Endothelial cell of umbilical vein (primary cell): ENCODE measurements around the gene MOB3B. TPM values are rescaled to one million over a fixed set of nuclear protein-coding genes. Genes with fewer than 3 reads are reported as not detected.

Experiments used
- BruUV-seq: library from RNA; stranded (reverse); fragments of 400-500 nt; replicated peaks from 2 replicates; lab custom pipeline; 2021; lab: Mats Ljungman, UMichigan
- CTCF ChIA-PET: fragments of 300-600, 350-600 bp; sonication (Branson Sonifier 250); formaldehyde crosslinking; loops from one replicate; lab custom pipeline; 2021; ENCODE audit warnings: antibody characterized with exemption, inconsistent platforms; lab: Charles Lee
- POLR2A ChIA-PET: fragments of 300-600, 350-600 bp; sonication (Branson Sonifier 250); formaldehyde crosslinking; loops from one replicate; lab custom pipeline; 2021; ENCODE audit warnings: antibody characterized with exemption, inconsistent platforms; lab: Charles Lee
- DNase-seq: peaks from one replicate; pipeline ENCODE4 v3.0.0-alpha.2; 2011; ENCODE audit warnings: low read depth, low spot score
- FAIRE-seq: peaks from 2 replicates; lab custom pipeline; 2011; peaks lifted over from hg19 to GRCh38; lab: Jason Lieb, UNC
- H2AFZ ChIP-seq: 2 replicates; pipeline ENCODE4 v1.6.0; 2012; ENCODE audit warnings: low read depth, low read length, control low read depth, inconsistent platforms
- H3K27ac ChIP-seq: 2 replicates; pipeline ENCODE4 v1.5.1; 2011; ENCODE audit warnings: low read depth, mild to moderate bottlenecking, control low read depth, low read length, moderate library complexity; ENCODE audit not compliant: insufficient read depth
- H3K27me3 ChIP-seq, 2 experiments: 2 replicates each; pipeline versions ENCODE4 v1.6.0 to v1.6.1; 2011; ENCODE audit warnings: low read length in 2 of 2, mixed read lengths in 1 of 2; ENCODE audit not compliant: control insufficient read depth in 2 of 2, insufficient read depth in 2 of 2
- H3K36me3 ChIP-seq, 2 experiments: 2 replicates in 1 of 2; 3 replicates in 1 of 2; pipeline ENCODE4 v1.5.1; 2011; ENCODE audit warnings: low read length in 2 of 2, mild to moderate bottlenecking in 1 of 2, moderate library complexity in 1 of 2; ENCODE audit not compliant: control insufficient read depth in 2 of 2, insufficient read depth in 2 of 2; ENCODE audit errors: extremely low read depth in 1 of 2
- H3K4me1 ChIP-seq: 3 replicates; pipeline ENCODE4 v1.5.1; 2011; ENCODE audit warnings: mild to moderate bottlenecking, low read length; ENCODE audit not compliant: control insufficient read depth, insufficient read depth; ENCODE audit errors: extremely low read depth
- H3K4me2 ChIP-seq: 2 replicates; pipeline ENCODE4 v1.6.1; 2011; ENCODE audit warnings: low read length, control low read depth, mixed read lengths; ENCODE audit not compliant: insufficient read depth
- H3K4me3 ChIP-seq, 3 experiments: fragments of 200-600 bp in 1 of 3; sonication (generic), shearing (Covaris generic) in 1 of 3; replicated peaks in 1 of 3; 2 replicates each; pipeline ENCODE4 v1.5.1; 2011 to 2016; ENCODE audit warnings: control low read depth in 3 of 3, low read length in 3 of 3, mild to moderate bottlenecking in 2 of 3, inconsistent platforms in 1 of 3, low read depth in 1 of 3, moderate library complexity in 1 of 3; ENCODE audit not compliant: insufficient read depth in 1 of 3
- H3K79me2 ChIP-seq: 2 replicates; pipeline ENCODE4 v1.6.0; 2012; ENCODE audit warnings: low read length, inconsistent platforms; ENCODE audit not compliant: control insufficient read depth, insufficient read depth
- H3K9ac ChIP-seq: replicated peaks from 2 replicates; pipeline ENCODE3; 2011; ENCODE audit warnings: low read length, control low read depth; ENCODE audit not compliant: insufficient read depth; ENCODE audit errors: extremely low read depth
- H3K9me1 ChIP-seq: replicated peaks from 3 replicates; pipeline ENCODE4 v1.6.0; 2011; ENCODE audit warnings: mild to moderate bottlenecking, low read length; ENCODE audit not compliant: control insufficient read depth, insufficient read depth; ENCODE audit errors: extremely low read depth
- H3K9me3 ChIP-seq: replicated peaks from 2 replicates; pipeline ENCODE4 v1.5.1; 2012; ENCODE audit warnings: low read length, inconsistent platforms; ENCODE audit not compliant: control insufficient read depth, insufficient read depth
- H4K20me1 ChIP-seq: replicated peaks from 2 replicates; pipeline ENCODE3; 2011; ENCODE audit warnings: mild to moderate bottlenecking, low read length; ENCODE audit not compliant: control insufficient read depth, insufficient read depth; ENCODE audit errors: extremely low read depth
- EZH2 ChIP-seq: IDR thresholded peaks from 2 replicates; pipeline ENCODE4 v1.6.1; 2012; ENCODE audit warnings: borderline replicate concordance, low read depth, mild to moderate bottlenecking, moderate library complexity, low read length, inconsistent platforms; ENCODE audit not compliant: severe bottlenecking
- FOS ChIP-seq: IDR thresholded peaks from 2 replicates; pipeline ENCODE4 v1.6.1; 2011; ENCODE audit warnings: mild to moderate bottlenecking, low read length, moderate library complexity, borderline replicate concordance; ENCODE audit not compliant: insufficient read depth
- JUN ChIP-seq: IDR thresholded peaks from 2 replicates; pipeline ENCODE4 v1.6.1; 2011; ENCODE audit warnings: borderline replicate concordance, low read depth; ENCODE audit not compliant: insufficient read length, insufficient read depth
- MYC ChIP-seq: IDR thresholded peaks from one replicate; pipeline ENCODE4 v1.6.1; 2011; ENCODE audit warnings: mild to moderate bottlenecking, low read depth, low read length
- POLR2A ChIP-seq: IDR thresholded peaks from 2 replicates; pipeline ENCODE4 v1.6.1; 2012; ENCODE audit warnings: low read depth, mild to moderate bottlenecking, control low read depth, low read length
- POLR2AphosphoS5 ChIP-seq: IDR thresholded peaks from 2 replicates; pipeline ENCODE4 v1.6.1; 2012; ENCODE audit warnings: low read depth, mild to moderate bottlenecking, control low read depth, low read length, moderate library complexity; ENCODE audit not compliant: insufficient read depth
- dilution Hi-C: fragments of 300-500 bp; cut with MboI; formaldehyde crosslinking; loops from one replicate; pipeline ENCODE4 v1.15.0; 2019; ENCODE audit warnings: low sequenced_read_pairs; ENCODE audit not compliant: extremely low pct_ligation_motif_present
- intact Hi-C: fragments of 100-400 bp; cut with micrococcal nuclease; formaldehyde crosslinking; loops from one replicate; pipeline ENCODE4 v1.10.0; 2022
- polyA plus RNA-seq, 4 experiments: library from polyadenylated mRNA; depleted of rRNA in 3 of 4; stranded (reverse) in 3 of 4; unstranded in 1 of 4; fragments of >200 nt; gene quantifications; 2 replicates each; pipeline versions ENCODE4 v1.2.1 to v1.2.3, GENCODE V29; 2011 to 2012; ENCODE audit warnings: missing spikeins in 1 of 4
- total RNA-seq: library from RNA; stranded (reverse); gene quantifications from 2 replicates; pipeline ENCODE4 v1.2.3, GENCODE V29; 2021
- TF ChIP-seq, protein P1 (sequence below): IDR thresholded peaks from 2 replicates; pipeline ENCODE4 v1.6.1; 2011; ENCODE audit not compliant: insufficient read depth, insufficient read length
- TF ChIP-seq, protein P2 (sequence below), 2 donors: IDR thresholded peaks; 1 replicate in 1 of 2; 2 replicates in 1 of 2; pipeline ENCODE4 v1.5.1; 2011; ENCODE audit warnings: low read length in 2 of 2, mild to moderate bottlenecking in 2 of 2, moderate library complexity in 2 of 2, control low read depth in 1 of 2, inconsistent platforms in 1 of 2, low read depth in 1 of 2; ENCODE audit not compliant: insufficient read depth in 1 of 2; ENCODE audit errors: extremely low read depth in 1 of 2

The MOB3B gene
- total and polyA plus RNA-seq, 2 donors (not counting 3 experiments of a cell fraction or from before 2014, with no cell fraction given): 0.03 TPM; not detected in 1

DNA sequence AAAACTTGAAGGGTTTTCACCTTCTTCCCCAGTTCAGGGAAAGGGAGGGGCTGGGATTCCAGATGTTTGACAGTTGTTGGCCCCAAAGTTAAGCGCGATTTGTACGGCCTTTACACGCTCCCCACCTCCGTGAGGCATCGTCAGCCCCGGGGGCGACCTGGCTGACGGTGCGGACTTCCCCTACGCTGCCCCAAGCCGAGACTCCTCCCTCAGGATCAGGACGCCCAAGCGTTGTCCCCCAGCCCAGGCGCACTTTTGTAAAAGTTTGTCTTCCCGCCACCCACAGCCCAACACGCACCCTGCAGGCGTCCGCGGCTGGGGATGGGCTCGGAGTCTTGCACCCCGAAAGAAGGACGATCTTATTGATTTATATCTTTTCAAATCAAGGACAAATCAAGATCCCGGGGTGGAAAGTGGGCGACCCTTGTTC is 713 bp downstream of the MOB3B start:
- TF ChIP-seq EZH2 (peak; percentile 69), MYC (no peak), POLR2A (no peak), JUN (no peak)
- TF ChIP-seq, protein P1, sequence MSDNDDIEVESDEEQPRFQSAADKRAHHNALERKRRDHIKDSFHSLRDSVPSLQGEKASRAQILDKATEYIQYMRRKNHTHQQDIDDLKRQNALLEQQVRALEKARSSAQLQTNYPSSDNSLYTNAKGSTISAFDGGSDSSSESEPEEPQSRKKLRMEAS: no peak
- Histone ChIP-seq H2AFZ (peak overlapping the region; percentile 32), H4K20me1 (no peaks in the 10 kb centered on the region), H3K79me2 (no peaks in the 10 kb centered on the region), H3K36me3 (no peaks in the 10 kb centered on the region), H3K9me3 (no peaks in the 10 kb centered on the region), H3K9ac (peak overlapping the region; percentile 19), H3K27ac (no peak overlapping the region), H3K27me3 (peaks cover 19 to 36% of the 10 kb centered on the region in 2 experiments), H3K4me3 (peak overlapping the region; percentile 32 to 44 (median 32)), H3K4me2 (peak overlapping the region; percentile 83), H3K4me1 (peaks cover 9% of the 10 kb centered on the region), H3K9me1 (no peaks in the 10 kb centered on the region)
- no TSS peak for BruUV-seq
- ChIA-PET CTCF (interaction anchor here (0.7 to 4.6 kb wide), 16 partner anchors 10 to 220 kb away, joined by 3 to 114 read pairs (median 4); no protein-coding TSS in a partner anchor), POLR2A (no interaction called here)
- DNase-seq (peak; percentile 10), FAIRE-seq (no peak)
- intact Hi-C loops (loop anchor here (1.0 kb wide), 3 partner anchors 19 to 196 kb away; no protein-coding TSS in a partner anchor), dilution Hi-C loops (no loop called here)

DNA sequence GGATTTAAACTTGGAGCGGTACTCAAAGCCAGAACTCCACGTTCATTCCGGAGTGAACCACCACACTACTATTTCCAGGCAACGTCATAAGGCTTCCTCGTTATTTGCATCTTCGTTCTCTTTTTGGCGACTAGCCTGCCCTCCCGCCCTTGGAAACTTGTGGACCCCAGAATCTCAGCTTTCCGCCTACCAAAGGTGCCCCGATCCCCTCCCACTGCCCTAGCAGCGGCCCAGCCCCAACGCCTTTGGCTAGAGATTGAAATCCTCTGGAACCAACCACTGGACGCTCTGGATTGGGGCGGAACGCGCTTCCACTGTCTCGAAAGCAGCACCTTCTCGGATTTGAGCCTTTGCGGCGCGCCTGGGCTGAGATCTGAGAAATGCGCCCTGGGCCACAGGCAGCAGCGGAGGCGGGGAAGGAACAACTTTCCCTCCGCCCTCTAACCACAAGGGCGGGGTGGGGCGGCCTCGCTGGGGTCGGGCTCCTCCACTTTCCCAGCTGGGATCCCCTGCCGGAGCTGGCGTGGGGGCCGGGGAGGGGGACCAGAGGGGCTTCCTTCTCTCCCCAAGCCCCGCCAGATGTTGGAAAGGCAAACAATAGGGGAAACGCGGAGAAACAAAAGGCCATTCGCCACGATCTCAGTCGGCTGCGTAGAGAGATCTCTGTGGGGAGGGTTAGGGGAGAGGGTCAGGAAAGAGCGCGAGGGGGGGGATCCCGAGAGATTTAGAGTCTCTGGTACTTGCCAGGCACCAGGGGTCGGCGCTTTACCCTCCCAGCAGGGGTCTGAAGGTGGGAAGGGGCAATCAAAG is 1.3 kb downstream of the MOB3B start:
- peak; percentile 6 for DNase-seq
- peak overlapping the region; percentile 19 for H3K9ac ChIP-seq
- POLR2A ChIA-PET: no interaction called here
- peak overlapping the region; percentile 32 to 44 (median 32) for H3K4me3 ChIP-seq
- BruUV-seq: no TSS peak
- no peak for FAIRE-seq
- TF ChIP-seq EZH2: no peak
- TF ChIP-seq, protein P1: no peak
- no peak for TF ChIP-seq FOS
- TF ChIP-seq, protein P2, sequence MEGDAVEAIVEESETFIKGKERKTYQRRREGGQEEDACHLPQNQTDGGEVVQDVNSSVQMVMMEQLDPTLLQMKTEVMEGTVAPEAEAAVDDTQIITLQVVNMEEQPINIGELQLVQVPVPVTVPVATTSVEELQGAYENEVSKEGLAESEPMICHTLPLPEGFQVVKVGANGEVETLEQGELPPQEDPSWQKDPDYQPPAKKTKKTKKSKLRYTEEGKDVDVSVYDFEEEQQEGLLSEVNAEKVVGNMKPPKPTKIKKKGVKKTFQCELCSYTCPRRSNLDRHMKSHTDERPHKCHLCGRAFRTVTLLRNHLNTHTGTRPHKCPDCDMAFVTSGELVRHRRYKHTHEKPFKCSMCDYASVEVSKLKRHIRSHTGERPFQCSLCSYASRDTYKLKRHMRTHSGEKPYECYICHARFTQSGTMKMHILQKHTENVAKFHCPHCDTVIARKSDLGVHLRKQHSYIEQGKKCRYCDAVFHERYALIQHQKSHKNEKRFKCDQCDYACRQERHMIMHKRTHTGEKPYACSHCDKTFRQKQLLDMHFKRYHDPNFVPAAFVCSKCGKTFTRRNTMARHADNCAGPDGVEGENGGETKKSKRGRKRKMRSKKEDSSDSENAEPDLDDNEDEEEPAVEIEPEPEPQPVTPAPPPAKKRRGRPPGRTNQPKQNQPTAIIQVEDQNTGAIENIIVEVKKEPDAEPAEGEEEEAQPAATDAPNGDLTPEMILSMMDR (IDR thresholded peaks at IDR 0.05; ENCODE audit: extremely low read depth in 1 of 2, insufficient read depth in 1 of 2, low read depth in 1 of 2, low read length in 2 of 2): no peak
- no peak for TF ChIP-seq MYC
- TF ChIP-seq POLR2AphosphoS5: no peak
- TF ChIP-seq POLR2A: no peak
- no peak for TF ChIP-seq JUN
- H3K4me1 ChIP-seq: peaks cover 9% of the 10 kb centered on the region
- H3K9me3 ChIP-seq: no peaks in the 10 kb centered on the region
- no peaks in the 10 kb centered on the region for H3K79me2 ChIP-seq
- H2AFZ ChIP-seq: peak overlapping the region; percentile 32
- peak overlapping the region; percentile 83 for H3K4me2 ChIP-seq
- H3K27me3 ChIP-seq: peaks cover 19 to 41% of the 10 kb centered on the region in 2 experiments
- CTCF ChIA-PET: interaction anchor here (4.5 kb wide), 1 partner anchor 196 kb away, joined by 38 read pairs; no protein-coding TSS in a partner anchor
- H3K36me3 ChIP-seq: no peaks in the 10 kb centered on the region
- H4K20me1 ChIP-seq: no peaks in the 10 kb centered on the region
- dilution Hi-C loops (no loop called here), intact Hi-C loops (no loop called here)
- H3K9me1 ChIP-seq: no peaks in the 10 kb centered on the region
- no peak overlapping the region for H3K27ac ChIP-seq
